ENCODE results near the gene SH3RF1.

Gene SH3RF1

GRCh38 chr4:169103966-169104412, 166.8 kb downstream of the SH3RF1 start:
- Histone ChIP-seq H3K27me3 (ENCODE audit: insufficient read depth, low read depth) (no peaks in the 10 kb centered on the region), H3K9ac (no peak overlapping the region), H3K27ac (no peak overlapping the region), H3K4me1 (ENCODE audit: low read depth, poor library complexity, severe bottlenecking) (no peaks in the 10 kb centered on the region), H2AFZ (ENCODE audit: low read depth) (no peak overlapping the region), H3K4me2 (no peak overlapping the region), H3K4me3 (IDR thresholded peaks at IDR 0.05; ENCODE audit: insufficient read depth, low read depth, low read length) (no peak overlapping the region), H4K20me1 (ENCODE audit: insufficient read depth) (no peaks in the 10 kb centered on the region), H3K79me2 (ENCODE audit: insufficient read depth, low read depth) (no peaks in the 10 kb centered on the region), H3K36me3 (ENCODE audit: insufficient read depth) (no peaks in the 10 kb centered on the region)
- no peak for TF ChIP-seq CTCF (conservative IDR thresholded peaks at IDR 0.05; ENCODE audit: low read depth, low read length)

- H3K36me3 ChIP-seq (ENCODE audit: insufficient read depth): no peaks in the 10 kb centered on the region
- no peak overlapping the region for H3K27ac ChIP-seq
- H3K4me2 ChIP-seq: no peak overlapping the region
- TF ChIP-seq CTCF (conservative IDR thresholded peaks at IDR 0.05; ENCODE audit: low read depth, low read length): no peak
- H3K79me2 ChIP-seq (ENCODE audit: insufficient read depth, low read depth): no peaks in the 10 kb centered on the region
- no peak overlapping the region for H2AFZ ChIP-seq (ENCODE audit: low read depth)
- no peak overlapping the region for H3K9ac ChIP-seq
- no peak overlapping the region for H3K4me3 ChIP-seq (IDR thresholded peaks at IDR 0.05; ENCODE audit: insufficient read depth, low read depth, low read length)
- H3K4me1 ChIP-seq (ENCODE audit: low read depth, poor library complexity, severe bottlenecking): no peaks in the 10 kb centered on the region
- no peaks in the 10 kb centered on the region for H3K27me3 ChIP-seq (ENCODE audit: insufficient read depth, low read depth)
- H4K20me1 ChIP-seq (ENCODE audit: insufficient read depth): no peaks in the 10 kb centered on the region
Measured at GRCh38 chr4:169102026-169102425, 168.7 kb downstream of the SH3RF1 start.

GRCh38 chr4:169100670-169101101, 170.1 kb downstream of the SH3RF1 start:
- no peak overlapping the region for H3K4me2 ChIP-seq
- no peaks in the 10 kb centered on the region for H3K4me1 ChIP-seq (ENCODE audit: low read depth, poor library complexity, severe bottlenecking)
- H3K9ac ChIP-seq: no peak overlapping the region
- no peak overlapping the region for H2AFZ ChIP-seq (ENCODE audit: low read depth)
- H3K27me3 ChIP-seq (ENCODE audit: insufficient read depth, low read depth): no peaks in the 10 kb centered on the region
- H3K36me3 ChIP-seq (ENCODE audit: insufficient read depth): no peaks in the 10 kb centered on the region
- no peak for TF ChIP-seq CTCF (conservative IDR thresholded peaks at IDR 0.05; ENCODE audit: low read depth, low read length)
- no peak overlapping the region for H3K4me3 ChIP-seq (IDR thresholded peaks at IDR 0.05; ENCODE audit: insufficient read depth, low read depth, low read length)
- H3K79me2 ChIP-seq (ENCODE audit: insufficient read depth, low read depth): no peaks in the 10 kb centered on the region
- H4K20me1 ChIP-seq (ENCODE audit: insufficient read depth): no peaks in the 10 kb centered on the region
- H3K27ac ChIP-seq: no peak overlapping the region

- H3K4me3 ChIP-seq (IDR thresholded peaks at IDR 0.05; ENCODE audit: insufficient read depth, low read depth, low read length): no peak overlapping the region
- H2AFZ ChIP-seq (ENCODE audit: low read depth): no peak overlapping the region
- TF ChIP-seq CTCF (conservative IDR thresholded peaks at IDR 0.05; ENCODE audit: low read depth, low read length): no peak
- no peak overlapping the region for H3K9ac ChIP-seq
- no peaks in the 10 kb centered on the region for H3K4me1 ChIP-seq (ENCODE audit: low read depth, poor library complexity, severe bottlenecking)
- H3K27ac ChIP-seq: no peak overlapping the region
- H3K79me2 ChIP-seq (ENCODE audit: insufficient read depth, low read depth): no peaks in the 10 kb centered on the region
- no peaks in the 10 kb centered on the region for H3K27me3 ChIP-seq (ENCODE audit: insufficient read depth, low read depth)
- no peaks in the 10 kb centered on the region for H3K36me3 ChIP-seq (ENCODE audit: insufficient read depth)
- H4K20me1 ChIP-seq (ENCODE audit: insufficient read depth): no peaks in the 10 kb centered on the region
- H3K4me2 ChIP-seq: no peak overlapping the region
Measured at GRCh38 chr4:169099771-169100180, 171.0 kb downstream of the SH3RF1 start.
